GM19397 (cell line): ENCODE results near the gene DLGAP4.
"Not testable (repeated sequence)": the region's sequence is repeated elsewhere in the genome, so short reads cannot be mapped to it uniquely, and the experiment has no call there.

Experiments used
- ATAC-seq: cut with Tn5 transposase; IDR thresholded peaks from one replicate; pipeline ENCODE4 v1.9.1; 2021; ENCODE audit warnings: mild to moderate bottlenecking, moderate library complexity; ENCODE audit not compliant: unreplicated experiment

The DLGAP4 gene

DNA sequence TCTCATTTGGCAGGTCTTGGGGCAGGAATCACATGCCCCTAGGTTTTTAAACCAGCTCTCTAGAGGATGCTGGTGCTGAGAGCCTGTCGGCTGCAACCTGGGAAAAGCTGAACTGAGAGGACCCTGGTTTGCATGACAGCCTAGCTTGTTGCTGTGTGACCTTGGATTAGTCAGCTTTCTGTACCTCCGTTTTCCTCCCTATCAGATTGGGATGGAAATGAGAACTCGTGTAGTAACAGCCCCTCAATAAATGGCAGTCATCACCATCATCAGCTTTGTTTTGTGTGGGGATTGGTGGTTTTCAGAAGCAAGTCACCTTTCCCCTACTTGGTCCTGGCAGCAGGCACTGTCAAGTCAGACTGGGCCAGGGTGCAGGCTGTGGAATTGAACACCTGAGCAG is 159.9 kb downstream of the DLGAP4 start:
- no peak for ATAC-seq

DNA sequence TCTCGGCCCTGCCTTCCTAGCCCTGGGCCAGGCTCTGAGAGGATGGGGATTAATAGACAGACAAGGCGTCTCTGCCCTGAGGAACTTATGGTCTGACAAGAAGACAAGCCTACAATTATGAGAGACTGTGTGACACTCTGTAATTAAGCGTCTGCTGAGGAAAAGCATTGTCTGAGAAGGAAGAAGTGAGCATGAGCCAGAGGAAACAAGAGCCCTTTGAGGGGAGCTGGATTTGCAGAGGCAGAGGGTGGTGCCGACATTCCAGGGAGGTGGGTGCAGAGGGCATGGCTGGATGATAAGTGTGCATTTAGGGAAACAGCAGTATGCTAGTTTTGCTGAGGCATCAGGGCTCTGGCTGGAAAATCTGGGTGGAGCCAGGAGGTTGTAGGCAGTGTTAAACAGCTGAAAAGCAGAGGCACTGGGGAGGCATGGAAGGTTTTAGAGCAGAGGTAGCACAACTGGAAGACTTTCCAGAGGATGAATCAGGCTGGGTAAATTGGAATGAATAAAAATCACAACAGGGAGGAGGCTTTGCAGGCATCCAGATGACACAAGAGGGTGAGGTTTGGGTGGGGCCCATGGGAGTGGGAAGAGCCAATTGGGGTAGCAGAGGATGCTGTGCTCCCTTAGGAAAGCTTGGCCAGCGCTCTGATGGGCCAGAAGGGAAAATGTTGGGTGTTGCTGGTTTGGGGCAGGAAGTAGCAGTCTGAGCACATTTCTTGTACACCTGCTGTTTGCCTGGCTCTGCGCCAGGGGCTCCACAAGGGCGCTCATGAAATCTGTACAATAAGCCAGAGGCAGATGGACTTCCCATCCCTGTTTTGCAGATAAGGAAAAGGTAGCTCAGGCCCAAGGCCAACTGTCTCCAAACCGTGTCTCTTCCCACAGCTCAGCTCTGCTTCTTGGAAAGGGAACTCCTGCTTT is 161.2 kb downstream of the DLGAP4 start:
- ATAC-seq = no peak

GRCh38 chr20:36468149-36469000 is 162.2 kb downstream of the DLGAP4 start:
- ATAC-seq = no peak

- no peak for ATAC-seq
These were observed 163.8 kb downstream of the DLGAP4 start for GRCh38 chr20:36469973-36470372.

GRCh38 chr20:36471885-36472636 is 165.9 kb downstream of the DLGAP4 start:
- no peak for ATAC-seq

- ATAC-seq = no peak
These were observed 166.5 kb downstream of the DLGAP4 start for GRCh38 chr20:36472637-36473090.

DNA sequence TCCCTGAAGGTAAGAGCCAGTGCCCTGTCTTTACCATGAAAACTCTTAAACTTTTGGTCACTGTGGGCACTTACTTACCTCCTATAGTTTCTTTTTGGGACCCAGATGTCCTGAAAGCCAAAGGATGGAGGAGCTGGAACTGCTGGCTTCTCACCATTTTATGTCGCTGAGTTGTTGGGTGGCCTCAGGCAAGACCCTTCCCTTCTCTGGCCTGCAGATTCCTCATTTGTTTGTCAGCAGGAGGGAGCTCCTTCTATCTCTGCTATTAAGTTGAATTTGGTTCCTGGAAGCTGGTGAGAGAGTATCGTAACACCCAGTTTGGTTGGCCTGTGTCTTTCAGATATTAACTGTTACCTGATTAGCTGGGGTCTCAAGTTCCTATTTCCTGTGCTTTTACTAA is 167.0 kb downstream of the DLGAP4 start:
- no peak for ATAC-seq

DNA sequence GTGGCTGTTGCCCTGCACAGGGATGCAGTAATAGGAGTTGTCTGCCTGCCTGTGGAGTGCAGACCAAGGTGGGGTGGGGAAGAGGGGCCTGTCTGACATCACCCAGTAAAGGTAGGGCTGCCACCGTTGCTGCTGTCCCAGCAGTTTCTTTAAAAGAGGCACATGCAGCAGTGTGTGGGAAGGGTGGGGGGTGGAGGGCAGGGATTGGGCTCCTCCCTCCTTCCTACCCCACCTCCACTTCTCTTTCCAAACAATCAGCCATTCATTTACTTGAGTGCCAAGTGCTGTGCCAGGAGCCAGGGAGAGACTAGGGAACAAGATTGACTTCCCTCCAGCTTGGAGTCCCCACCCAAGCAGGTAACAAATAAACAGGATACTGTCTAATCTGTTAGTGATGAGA is 168.4 kb downstream of the DLGAP4 start:
- ATAC-seq = no peak

DNA sequence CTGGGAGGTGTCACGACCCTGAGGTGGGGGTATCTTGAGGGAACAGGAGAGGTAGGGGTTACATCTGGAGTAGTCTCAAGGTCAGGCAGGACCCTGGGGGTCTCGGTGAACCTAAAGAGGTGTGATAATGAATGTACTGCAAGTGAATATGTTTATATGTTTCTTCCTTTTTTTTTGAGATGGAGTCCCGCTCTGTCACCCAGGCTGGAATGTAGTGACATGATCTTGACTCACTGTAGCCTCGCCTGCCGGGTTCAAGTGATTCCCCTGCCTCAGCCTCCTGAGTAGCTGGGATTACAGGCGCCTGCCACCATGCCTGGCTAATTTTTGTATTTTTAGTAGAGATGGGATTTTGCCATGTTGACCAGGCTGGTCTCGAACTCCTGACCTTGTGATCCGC is 168.9 kb downstream of the DLGAP4 start:
- not testable (repeated sequence) for ATAC-seq

GRCh38 chr20:36477475-36477874 is 171.3 kb downstream of the DLGAP4 start:
- ATAC-seq = no peak

GRCh38 chr20:36478137-36478905 is 172.2 kb downstream of the DLGAP4 start:
- ATAC-seq = no peak

DNA sequence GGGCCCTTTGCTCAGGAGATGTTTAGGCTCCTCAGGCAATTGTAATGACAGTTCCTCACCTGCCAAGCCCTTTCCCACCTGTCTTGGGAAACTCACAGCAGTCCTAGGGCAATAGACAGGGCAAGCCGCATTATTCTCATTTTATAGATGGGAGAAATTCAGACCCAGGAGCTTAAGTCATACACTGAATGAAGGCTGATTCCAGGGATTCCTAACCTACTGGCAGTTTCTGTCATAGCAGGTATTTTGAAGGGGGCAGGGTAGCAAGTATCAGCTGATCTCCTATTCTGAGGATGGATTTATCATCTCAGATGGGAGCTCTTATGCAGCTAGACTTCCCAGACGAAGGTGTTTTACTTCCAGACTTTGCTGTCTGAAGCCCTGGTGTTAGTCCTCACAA is 173.8 kb downstream of the DLGAP4 start:
- no peak for ATAC-seq

DNA sequence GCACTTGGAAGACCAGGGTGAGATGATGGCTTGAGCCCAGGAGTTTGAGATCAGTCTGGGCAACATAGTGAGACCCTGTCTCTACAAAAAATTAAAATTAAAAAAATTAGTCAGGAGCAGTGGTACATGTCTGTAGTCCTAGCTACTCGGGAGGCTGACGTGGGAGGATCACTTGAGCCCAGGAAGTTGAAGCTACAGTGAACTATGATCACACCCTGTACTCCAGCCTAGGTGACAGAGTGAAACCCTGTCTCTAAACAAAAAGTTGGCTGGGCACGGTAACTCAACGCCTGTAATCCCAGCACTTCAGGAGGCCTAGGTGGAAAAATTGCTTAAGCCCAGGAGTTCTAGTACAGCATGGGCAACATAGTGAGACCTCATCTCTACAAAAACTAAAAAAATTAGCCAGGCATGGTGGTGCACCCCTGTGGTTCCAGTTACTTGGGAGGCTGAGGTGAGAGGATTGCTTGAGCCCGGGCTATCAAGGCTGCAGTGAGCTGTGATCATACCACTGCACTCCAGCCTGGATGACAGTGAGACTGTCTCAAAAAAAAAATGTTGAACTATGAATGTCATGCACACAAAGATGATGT is 174.4 kb downstream of the DLGAP4 start:
- ATAC-seq = no peak

DNA sequence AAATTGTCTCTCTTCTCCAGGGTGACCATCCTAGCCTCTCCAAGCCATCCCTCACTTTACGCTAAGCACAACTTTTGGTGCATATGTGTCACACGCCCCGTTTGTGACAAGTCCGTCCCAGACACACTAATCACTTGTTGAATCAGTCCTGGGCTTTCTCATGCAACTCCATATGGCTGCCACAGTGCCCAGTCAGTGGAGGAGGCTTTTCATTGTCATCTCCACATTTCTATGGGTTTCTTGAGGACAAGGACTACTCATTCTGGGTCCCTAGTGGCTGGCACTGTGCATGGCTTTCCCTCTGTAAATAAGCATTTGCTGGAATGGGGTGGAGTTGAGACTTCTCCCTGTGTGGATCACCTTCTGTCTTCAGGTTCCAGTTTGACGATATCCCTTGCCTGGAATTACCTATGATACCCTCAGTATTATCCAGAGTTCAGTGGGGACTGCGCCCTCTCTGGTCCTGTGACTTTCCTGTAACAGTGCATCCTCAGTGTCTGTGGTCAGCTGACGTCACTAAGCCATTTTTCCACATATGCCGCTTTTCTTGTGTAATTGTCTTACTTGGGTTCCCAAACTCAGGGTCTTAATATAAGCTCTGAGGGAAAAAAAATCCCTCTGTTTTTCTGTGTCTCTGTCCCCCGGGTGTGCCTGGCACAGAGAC is 175.4 kb downstream of the DLGAP4 start:
- ATAC-seq = no peak

DNA sequence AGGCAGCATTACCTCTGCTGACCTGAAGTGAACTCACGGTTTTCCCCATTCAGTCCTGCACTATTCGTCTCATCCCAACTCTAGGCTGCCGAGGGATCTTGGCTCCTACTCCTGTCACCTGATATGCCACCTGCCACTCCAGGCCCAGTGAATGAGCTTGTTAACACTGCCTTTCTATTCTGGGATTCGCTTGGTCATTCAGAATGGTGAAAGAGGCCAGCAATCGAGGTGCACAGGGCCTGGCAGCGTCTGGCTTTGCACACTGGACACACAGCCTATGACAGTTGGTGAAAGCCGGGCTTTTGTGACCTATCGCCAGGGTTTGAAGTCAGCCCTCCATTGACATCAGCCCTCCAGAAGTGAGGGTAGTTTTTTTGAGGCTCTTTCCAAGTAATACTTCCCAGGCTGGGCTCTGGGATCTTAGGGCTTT is 175.9 kb downstream of the DLGAP4 start:
- ATAC-seq = no peak

DNA sequence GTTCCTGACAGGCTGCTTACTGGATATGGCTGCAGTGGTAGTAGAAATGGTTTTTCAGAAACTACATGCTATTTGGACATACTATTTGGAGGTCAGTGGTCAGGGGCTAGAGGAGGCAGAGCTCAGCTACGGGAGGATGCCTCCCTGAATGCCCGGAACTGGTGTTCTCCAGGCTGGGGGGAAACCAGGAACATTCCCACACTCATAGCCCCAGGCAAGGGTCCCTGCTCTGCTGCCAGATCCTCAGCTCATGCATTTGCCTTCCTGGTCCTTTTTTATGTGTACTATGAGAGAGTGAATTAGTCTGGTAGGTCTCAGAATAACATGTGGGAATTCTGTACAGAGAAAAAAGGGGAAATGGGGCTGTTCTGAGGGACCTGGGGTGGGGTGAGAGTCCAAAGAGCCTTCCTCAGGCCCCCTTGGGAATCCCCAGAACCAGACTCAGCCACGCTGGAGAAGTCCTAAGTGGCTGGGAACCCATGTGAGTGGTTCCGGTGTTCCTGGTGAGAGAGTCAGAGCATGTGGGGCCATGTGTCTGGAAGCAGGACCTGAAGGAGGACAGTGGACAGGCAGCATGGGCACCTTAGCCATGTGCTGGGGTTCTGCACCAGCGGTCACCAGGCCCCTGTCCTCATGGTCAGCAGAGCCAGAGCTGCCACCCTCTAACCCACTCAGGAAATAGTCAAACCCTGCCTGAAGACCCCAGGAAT is 177.2 kb downstream of the DLGAP4 start:
- no peak for ATAC-seq

- ATAC-seq = no peak
These were observed 178.0 kb downstream of the DLGAP4 start for GRCh38 chr20:36483919-36484808.

DNA sequence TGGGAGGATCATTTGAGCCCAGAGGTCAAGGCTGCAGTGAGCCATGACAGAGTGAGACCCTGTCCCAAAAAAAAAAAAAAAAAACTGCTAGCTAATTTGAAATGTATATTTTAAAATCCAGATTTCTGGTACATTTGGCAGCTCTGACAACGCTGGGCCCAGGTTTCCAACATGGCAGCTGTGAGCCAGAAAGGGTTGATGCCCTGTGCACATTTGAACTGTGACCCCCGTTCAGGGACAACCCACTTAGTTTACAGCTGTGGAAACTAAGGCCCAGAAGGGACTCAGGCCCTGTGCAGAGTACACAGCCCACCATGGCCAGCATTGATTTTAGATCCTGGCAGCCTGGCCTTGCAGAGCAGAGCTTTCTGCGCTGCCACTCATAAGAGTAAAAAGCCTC is 179.1 kb downstream of the DLGAP4 start:
- ATAC-seq = no peak
